Body of pancreas (tissue), 4 donors: ENCODE measurements around the gene PIK3R5. TPM values are rescaled to one million over a fixed set of nuclear protein-coding genes. Genes with fewer than 3 reads are reported as not detected.

Experiments
- ATAC-seq: fragments of 150-250 bp; one replicate; pipeline ENCODE4 v1.9.1; 2016
- DNase-seq, 4 donors: peaks; one replicate each; pipeline ENCODE4 v3.0.0-alpha.2; 2019
- H3K27ac ChIP-seq, 4 donors: fragments of 200-600 bp; sonication (generic); 1 replicate in 3 of 4; 2 replicates in 1 of 4; pipeline versions ENCODE4 v1.5.1 to v1.6.1; 2016 to 2019; ENCODE audit warnings: mild to moderate bottlenecking in 1 of 4, mixed read lengths in 1 of 4, moderate library complexity in 1 of 4
- H3K27me3 ChIP-seq, 2 donors: fragments of 200-600 bp; sonication (generic); one replicate each; pipeline ENCODE4 v1.6.0; 2016; ENCODE audit warnings: mild to moderate bottlenecking in 1 of 2
- H3K36me3 ChIP-seq, 2 donors: fragments of 200-600 bp; sonication (generic); replicated peaks in 1 of 2; 2 replicates each; pipeline ENCODE4 v1.5.1; 2016; ENCODE audit warnings: low read depth in 2 of 2; ENCODE audit not compliant: insufficient read depth in 1 of 2
- H3K4me1 ChIP-seq: fragments of 200-600 bp; sonication (generic); one replicate; pipeline ENCODE4 v1.6.0; 2016
- H3K4me3 ChIP-seq, 2 donors: fragments of 200-600 bp; sonication (generic); 1 replicate in 1 of 2; 2 replicates in 1 of 2; pipeline ENCODE4 v1.5.1; 2016 to 2019
- H3K9me3 ChIP-seq, 3 donors: fragments of 200-600 bp; sonication (generic); 1 replicate in 2 of 3; 2 replicates in 1 of 3; pipeline ENCODE4 v1.5.1; 2016
- POLR2A ChIP-seq, 3 donors: fragments of 450-650 bp; IDR thresholded peaks; one replicate each; pipeline ENCODE4 v1.6.1; 2016; ENCODE audit warnings: antibody characterized with exemption in 3 of 3, mild to moderate bottlenecking in 2 of 3
- WGBS, 2 donors: methylation state at CpG; one replicate each; pipeline ENCODE4 v1.1.5; 2017; 5-methylcytosine and 5-hydroxymethylcytosine counted together
- intact Hi-C: fragments of 100-400 bp; cut with DNase I; formaldehyde crosslinking; loops from one replicate; pipeline ENCODE4 v1.15.1; 2023
- total RNA-seq, 2 donors: library from RNA; depleted of rRNA; stranded (reverse); fragments of >200 nt; gene quantifications; one replicate each; pipeline ENCODE4 v1.1.0, GENCODE V29; 2016
- TF ChIP-seq, protein P1 (sequence below), 7 experiments: fragments of 450-650 bp in 4 of 7; fragments of 200-600 bp in 3 of 7; sonication (generic) in 3 of 7; IDR thresholded peaks; one replicate each; pipeline ENCODE4 v1.5.1; 2016 to 2019; ENCODE audit warnings: antibody characterized with exemption in 7 of 7

PIK3R5 gene
- total RNA-seq, 2 donors from 2014 or later = 4.6 to 4.7 TPM

- no peak overlapping the region for H3K27ac ChIP-seq
- TF ChIP-seq POLR2A (IDR thresholded peaks at IDR 0.05) = no peak
- TF ChIP-seq, protein P1, sequence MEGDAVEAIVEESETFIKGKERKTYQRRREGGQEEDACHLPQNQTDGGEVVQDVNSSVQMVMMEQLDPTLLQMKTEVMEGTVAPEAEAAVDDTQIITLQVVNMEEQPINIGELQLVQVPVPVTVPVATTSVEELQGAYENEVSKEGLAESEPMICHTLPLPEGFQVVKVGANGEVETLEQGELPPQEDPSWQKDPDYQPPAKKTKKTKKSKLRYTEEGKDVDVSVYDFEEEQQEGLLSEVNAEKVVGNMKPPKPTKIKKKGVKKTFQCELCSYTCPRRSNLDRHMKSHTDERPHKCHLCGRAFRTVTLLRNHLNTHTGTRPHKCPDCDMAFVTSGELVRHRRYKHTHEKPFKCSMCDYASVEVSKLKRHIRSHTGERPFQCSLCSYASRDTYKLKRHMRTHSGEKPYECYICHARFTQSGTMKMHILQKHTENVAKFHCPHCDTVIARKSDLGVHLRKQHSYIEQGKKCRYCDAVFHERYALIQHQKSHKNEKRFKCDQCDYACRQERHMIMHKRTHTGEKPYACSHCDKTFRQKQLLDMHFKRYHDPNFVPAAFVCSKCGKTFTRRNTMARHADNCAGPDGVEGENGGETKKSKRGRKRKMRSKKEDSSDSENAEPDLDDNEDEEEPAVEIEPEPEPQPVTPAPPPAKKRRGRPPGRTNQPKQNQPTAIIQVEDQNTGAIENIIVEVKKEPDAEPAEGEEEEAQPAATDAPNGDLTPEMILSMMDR (IDR thresholded peaks at IDR 0.05) = no peak
- H3K9me3 ChIP-seq = no peaks in the 10 kb centered on the region
- H3K4me3 ChIP-seq = no peak overlapping the region
- WGBS, 2 donors = 70 to 77% methylated on average over 16 to 17 of the region's 17 CpGs
- no peaks in the 10 kb centered on the region for H3K27me3 ChIP-seq
- ATAC-seq (no peak), DNase-seq (no peak)
- intact Hi-C loops = no loop called here
- H3K36me3 ChIP-seq = no peaks in the 10 kb centered on the region
- peaks cover 9% of the 10 kb centered on the region for H3K4me1 ChIP-seq
These were observed 92.6 kb downstream of the PIK3R5 start for GRCh38 chr17:8872705-8873435.

- no peak for ATAC-seq
- TF ChIP-seq, protein P1 (IDR thresholded peaks at IDR 0.05) = no peak
- no peak for TF ChIP-seq POLR2A (IDR thresholded peaks at IDR 0.05)
These were observed 93.3 kb downstream of the PIK3R5 start for GRCh38 chr17:8872036-8872704.

GRCh38 chr17:8871081-8871581 lies 94.4 kb downstream of the PIK3R5 start:
- WGBS, 2 donors = 72 to 80% methylated on average over 11 to 13 of the region's 13 CpGs
- H3K4me1 ChIP-seq = peaks cover 9% of the 10 kb centered on the region
- no peak overlapping the region for H3K27ac ChIP-seq
- intact Hi-C loops = no loop called here
- no peaks in the 10 kb centered on the region for H3K36me3 ChIP-seq
- no peak for DNase-seq
- no peaks in the 10 kb centered on the region for H3K27me3 ChIP-seq
- H3K4me3 ChIP-seq = no peak overlapping the region
- H3K9me3 ChIP-seq = no peaks in the 10 kb centered on the region
- ATAC-seq = no peak
- TF ChIP-seq, protein P1 (IDR thresholded peaks at IDR 0.05) = no peak
- TF ChIP-seq POLR2A (IDR thresholded peaks at IDR 0.05) = no peak

More at GRCh38 chr17:8872036-8872704, 93.3 kb downstream of the PIK3R5 start:
- intact Hi-C loops = no loop called here
- Histone ChIP-seq H3K4me3 (no peak overlapping the region), H3K4me1 (peaks cover 9% of the 10 kb centered on the region), H3K27ac (no peak overlapping the region), H3K36me3 (no peaks in the 10 kb centered on the region), H3K9me3 (no peaks in the 10 kb centered on the region), H3K27me3 (no peaks in the 10 kb centered on the region)
- DNase-seq = no peak
- WGBS, 2 donors = 38 to 51% methylated on average over 7 of the region's 7 CpGs

DNA sequence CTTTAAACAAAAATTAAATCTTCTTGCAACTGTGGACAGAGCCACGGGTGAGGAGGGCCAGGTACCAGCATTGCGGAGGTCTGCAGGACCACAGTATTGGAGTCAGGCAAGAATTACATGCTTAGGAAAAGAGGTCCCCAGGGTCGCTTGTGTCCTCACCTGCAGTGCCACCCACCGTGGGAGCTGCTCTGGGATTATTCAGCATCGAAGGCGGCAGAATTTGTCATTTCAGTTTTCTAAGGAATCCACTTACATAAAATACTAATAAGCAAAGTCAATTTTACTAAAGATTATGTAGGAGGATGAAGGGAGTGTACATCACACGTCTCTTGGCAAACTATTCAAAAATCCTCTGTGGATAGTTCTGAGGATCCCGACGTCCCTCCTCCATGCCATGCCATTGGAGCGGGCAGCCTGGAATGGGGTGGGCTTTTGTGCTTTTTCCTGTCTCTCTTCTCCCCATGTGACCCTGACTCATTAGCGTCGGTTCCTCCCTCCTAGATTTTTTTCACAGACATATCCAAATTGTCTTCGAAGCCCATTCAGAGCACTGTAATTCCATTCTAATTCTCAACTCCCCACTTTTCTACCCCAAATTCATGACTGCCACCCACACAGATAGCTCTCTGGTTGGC lies 95.0 kb downstream of the PIK3R5 start:
- TF ChIP-seq POLR2A (IDR thresholded peaks at IDR 0.05) = no peak
- TF ChIP-seq, protein P1 (IDR thresholded peaks at IDR 0.05) = no peak
- H3K36me3 ChIP-seq = no peaks in the 10 kb centered on the region
- WGBS, 2 donors = 73% methylated on average over 13 of the region's 13 CpGs

More for the DNA sequence above, 95.0 kb downstream of the PIK3R5 start:
- Histone ChIP-seq H3K27me3 (no peaks in the 10 kb centered on the region), H3K4me3 (no peak overlapping the region), H3K4me1 (peaks cover 9% of the 10 kb centered on the region), H3K9me3 (no peaks in the 10 kb centered on the region), H3K27ac (no peak overlapping the region)
- no peak for DNase-seq
- no peak for ATAC-seq
- intact Hi-C loops = no loop called here
